ENCODE data around the gene NOC3L. TPM values are rescaled to one million over a fixed set of nuclear protein-coding genes. Genes with fewer than 3 reads are reported as not detected.

NOC3L gene
- total and polyA plus RNA-seq, 2 donors (not counting 3 experiments of a cell fraction or from before 2014, with no cell fraction given), result 4.3 to 20.5 TPM

DNA sequence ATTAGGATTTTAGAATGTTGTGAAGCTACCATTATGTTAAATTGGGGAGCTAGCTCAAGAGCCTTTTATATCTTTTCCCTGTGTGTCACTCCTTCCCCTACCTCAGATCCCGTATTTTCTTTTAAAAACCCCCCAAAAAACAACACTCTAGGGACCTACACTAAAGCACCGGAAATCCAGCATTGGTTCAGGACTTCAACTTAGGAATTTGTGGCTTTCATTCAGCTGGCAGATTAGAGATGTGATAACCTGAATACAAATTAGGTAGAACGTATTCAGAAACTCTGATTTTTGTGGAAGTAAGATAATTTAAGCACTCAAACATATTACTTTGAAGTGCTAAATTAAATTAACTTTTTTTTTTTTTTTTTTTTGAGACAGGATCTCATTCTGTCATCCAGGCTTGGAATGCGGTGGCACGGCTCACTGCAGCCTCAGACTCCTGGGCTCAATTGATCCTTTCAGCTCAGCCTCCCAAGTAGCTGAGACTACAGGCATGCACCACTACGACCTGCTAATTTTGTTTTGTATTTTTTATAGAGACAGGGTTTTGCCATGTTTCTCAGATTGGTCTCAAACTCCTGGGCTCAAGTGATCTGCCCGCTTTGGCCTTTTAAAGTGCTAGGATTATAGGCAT lies 46.4 kb upstream of the NOC3L start:
- dilution Hi-C loops (cut with MboI; ENCODE audit: extremely low pct_ligation_motif_present, low sequenced_read_pairs), result no loop called here
- intact Hi-C loops (cut with micrococcal nuclease), result no loop called here

DNA sequence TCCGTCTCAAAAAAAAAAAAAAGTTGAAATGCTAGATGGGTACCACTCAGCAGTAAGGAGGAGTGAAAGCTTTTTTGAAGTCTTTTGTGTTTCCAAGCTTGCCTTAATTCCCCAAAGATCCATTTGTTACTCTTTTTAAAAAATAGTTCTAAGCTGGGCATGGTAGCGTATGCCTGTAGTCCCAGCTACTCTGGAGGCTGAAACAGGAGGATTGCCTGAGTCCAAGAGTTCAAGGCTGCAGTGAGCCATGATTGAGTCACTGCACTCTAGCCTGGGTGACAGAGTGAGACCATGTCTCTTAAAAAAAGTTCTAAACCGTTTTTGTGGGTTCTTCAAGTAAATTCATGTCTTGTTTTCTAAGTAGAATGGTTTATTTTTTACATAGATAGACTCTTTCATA lies 44.9 kb upstream of the NOC3L start:
- intact Hi-C loops (cut with micrococcal nuclease) (no loop called here), dilution Hi-C loops (cut with MboI; ENCODE audit: extremely low pct_ligation_motif_present, low sequenced_read_pairs) (no loop called here)
- no peaks in the 10 kb centered on the region for H3K9me3 ChIP-seq (replicated peaks; ENCODE audit: control insufficient read depth, insufficient read depth, low read length)
- BruUV-seq (replicated peaks), result no TSS peak
- peaks cover 32% of the 10 kb centered on the region for H3K79me2 ChIP-seq (ENCODE audit: control insufficient read depth, insufficient read depth, low read length)
- DNase-seq (ENCODE audit: low read depth, low spot score) (no peak), FAIRE-seq (no peak)
- no peaks in the 10 kb centered on the region for H3K27me3 ChIP-seq (ENCODE audit: control insufficient read depth in 2 of 2, insufficient read depth in 2 of 2, low read length in 2 of 2)
- no peak overlapping the region for H3K9ac ChIP-seq (replicated peaks; ENCODE audit: extremely low read depth, insufficient read depth, low read length)
- CTCF ChIA-PET, result interaction anchor here (0.7 to 3.9 kb wide), 3 partner anchors 36 to 87 kb away, joined by 3 to 27 read pairs (median 3); no protein-coding TSS in a partner anchor
- no peak for TF ChIP-seq POLR2AphosphoS5 (IDR thresholded peaks at IDR 0.05; ENCODE audit: insufficient read depth, low read depth, low read length)
- TF ChIP-seq GATA2 (IDR thresholded peaks at IDR 0.05; ENCODE audit: insufficient read depth, insufficient read length, low read depth, low read length), result no peak
- no peak for TF ChIP-seq EZH2 (IDR thresholded peaks at IDR 0.05; ENCODE audit: borderline replicate concordance, low read depth, low read length, severe bottlenecking)
- TF ChIP-seq, protein P1, sequence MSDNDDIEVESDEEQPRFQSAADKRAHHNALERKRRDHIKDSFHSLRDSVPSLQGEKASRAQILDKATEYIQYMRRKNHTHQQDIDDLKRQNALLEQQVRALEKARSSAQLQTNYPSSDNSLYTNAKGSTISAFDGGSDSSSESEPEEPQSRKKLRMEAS (IDR thresholded peaks at IDR 0.05; ENCODE audit: insufficient read depth, insufficient read length), result no peak
- no peak for TF ChIP-seq MYC (IDR thresholded peaks at IDR 0.05; ENCODE audit: low read depth, low read length)
- no peak for TF ChIP-seq POLR2A (IDR thresholded peaks at IDR 0.05; ENCODE audit: low read depth, low read length)
- no peak for TF ChIP-seq FOS (IDR thresholded peaks at IDR 0.05; ENCODE audit: borderline replicate concordance, insufficient read depth, low read length)
- TF ChIP-seq, protein P2, sequence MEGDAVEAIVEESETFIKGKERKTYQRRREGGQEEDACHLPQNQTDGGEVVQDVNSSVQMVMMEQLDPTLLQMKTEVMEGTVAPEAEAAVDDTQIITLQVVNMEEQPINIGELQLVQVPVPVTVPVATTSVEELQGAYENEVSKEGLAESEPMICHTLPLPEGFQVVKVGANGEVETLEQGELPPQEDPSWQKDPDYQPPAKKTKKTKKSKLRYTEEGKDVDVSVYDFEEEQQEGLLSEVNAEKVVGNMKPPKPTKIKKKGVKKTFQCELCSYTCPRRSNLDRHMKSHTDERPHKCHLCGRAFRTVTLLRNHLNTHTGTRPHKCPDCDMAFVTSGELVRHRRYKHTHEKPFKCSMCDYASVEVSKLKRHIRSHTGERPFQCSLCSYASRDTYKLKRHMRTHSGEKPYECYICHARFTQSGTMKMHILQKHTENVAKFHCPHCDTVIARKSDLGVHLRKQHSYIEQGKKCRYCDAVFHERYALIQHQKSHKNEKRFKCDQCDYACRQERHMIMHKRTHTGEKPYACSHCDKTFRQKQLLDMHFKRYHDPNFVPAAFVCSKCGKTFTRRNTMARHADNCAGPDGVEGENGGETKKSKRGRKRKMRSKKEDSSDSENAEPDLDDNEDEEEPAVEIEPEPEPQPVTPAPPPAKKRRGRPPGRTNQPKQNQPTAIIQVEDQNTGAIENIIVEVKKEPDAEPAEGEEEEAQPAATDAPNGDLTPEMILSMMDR (IDR thresholded peaks at IDR 0.05; ENCODE audit: extremely low read depth in 1 of 2, insufficient read depth in 1 of 2, low read depth in 1 of 2, low read length in 2 of 2), result no peak
- no peak for TF ChIP-seq JUN (IDR thresholded peaks at IDR 0.05; ENCODE audit: borderline replicate concordance, insufficient read depth, insufficient read length, low read depth)
- no peaks in the 10 kb centered on the region for H3K36me3 ChIP-seq (ENCODE audit: control insufficient read depth in 2 of 2, extremely low read depth in 1 of 2, insufficient read depth in 2 of 2, low read length in 2 of 2)
- POLR2A ChIA-PET, result no interaction called here
- H3K4me2 ChIP-seq (ENCODE audit: insufficient read depth, low read length), result no peak overlapping the region
- no peak overlapping the region for H3K27ac ChIP-seq (ENCODE audit: insufficient read depth, low read depth, low read length)
- H3K4me1 ChIP-seq (ENCODE audit: control insufficient read depth, extremely low read depth, insufficient read depth, low read length), result no peaks in the 10 kb centered on the region
- no peaks in the 10 kb centered on the region for H4K20me1 ChIP-seq (replicated peaks; ENCODE audit: control insufficient read depth, extremely low read depth, insufficient read depth, low read length)
- no peaks in the 10 kb centered on the region for H3K9me1 ChIP-seq (replicated peaks; ENCODE audit: control insufficient read depth, extremely low read depth, insufficient read depth, low read length)
- no peak overlapping the region for H2AFZ ChIP-seq (ENCODE audit: low read depth, low read length)
- H3K4me3 ChIP-seq (replicated peaks in 1 of 3; ENCODE audit: insufficient read depth in 1 of 3, low read depth in 1 of 3, low read length in 3 of 3), result no peak overlapping the region

More for the DNA sequence above, 46.4 kb upstream of the NOC3L start:
- H3K4me1 ChIP-seq (ENCODE audit: control insufficient read depth, extremely low read depth, insufficient read depth, low read length), result no peaks in the 10 kb centered on the region
- no peak overlapping the region for H3K9ac ChIP-seq (replicated peaks; ENCODE audit: extremely low read depth, insufficient read depth, low read length)
- DNase-seq (ENCODE audit: low read depth, low spot score) (peak; percentile 10), FAIRE-seq (no peak)
- peaks cover 34% of the 10 kb centered on the region for H3K79me2 ChIP-seq (ENCODE audit: control insufficient read depth, insufficient read depth, low read length)
- TF ChIP-seq, protein P2 (IDR thresholded peaks at IDR 0.05; ENCODE audit: extremely low read depth in 1 of 2, insufficient read depth in 1 of 2, low read depth in 1 of 2, low read length in 2 of 2), result no peak
- TF ChIP-seq GATA2 (IDR thresholded peaks at IDR 0.05; ENCODE audit: insufficient read depth, insufficient read length, low read depth, low read length) (peak; percentile 14), JUN (IDR thresholded peaks at IDR 0.05; ENCODE audit: borderline replicate concordance, insufficient read depth, insufficient read length, low read depth) (no peak)
- no peaks in the 10 kb centered on the region for H3K27me3 ChIP-seq (ENCODE audit: control insufficient read depth in 2 of 2, insufficient read depth in 2 of 2, low read length in 2 of 2)
- H3K9me3 ChIP-seq (replicated peaks; ENCODE audit: control insufficient read depth, insufficient read depth, low read length), result no peaks in the 10 kb centered on the region
- H3K27ac ChIP-seq (ENCODE audit: insufficient read depth, low read depth, low read length), result no peak overlapping the region
- H3K4me3 ChIP-seq (replicated peaks in 1 of 3; ENCODE audit: insufficient read depth in 1 of 3, low read depth in 1 of 3, low read length in 3 of 3), result no peak overlapping the region
- H2AFZ ChIP-seq (ENCODE audit: low read depth, low read length), result no peak overlapping the region
- no TSS peak for BruUV-seq (replicated peaks)
- ChIA-PET POLR2A (no interaction called here), CTCF (interaction anchor here (0.5 to 3.9 kb wide), 3 partner anchors 35 to 62 kb away, joined by 3 to 27 read pairs (median 3); no protein-coding TSS in a partner anchor)
- no peaks in the 10 kb centered on the region for H3K9me1 ChIP-seq (replicated peaks; ENCODE audit: control insufficient read depth, extremely low read depth, insufficient read depth, low read length)
- no peaks in the 10 kb centered on the region for H3K36me3 ChIP-seq (ENCODE audit: control insufficient read depth in 2 of 2, extremely low read depth in 1 of 2, insufficient read depth in 2 of 2, low read length in 2 of 2)
- no peak overlapping the region for H3K4me2 ChIP-seq (ENCODE audit: insufficient read depth, low read length)
- H4K20me1 ChIP-seq (replicated peaks; ENCODE audit: control insufficient read depth, extremely low read depth, insufficient read depth, low read length), result no peaks in the 10 kb centered on the region

Measured in endothelial cell of umbilical vein (primary cell).